Tibial nerve (tissue), 4 donors: Measurements from ENCODE around the gene PLOD3. TPM values are rescaled to one million over a fixed set of nuclear protein-coding genes. Genes with fewer than 3 reads are reported as not detected.

Experiments used
- DNase-seq, 2 donors: peaks; one replicate each; pipeline ENCODE4 v3.0.0-alpha.2; 2019; ENCODE audit warnings: low spot score in 2 of 2
- H3K27ac ChIP-seq, 4 donors: fragments of 200-600 bp; sonication (generic) in 3 of 4; one replicate each; pipeline ENCODE4 v1.5.1; 2017 to 2019; ENCODE audit warnings: mild to moderate bottlenecking in 1 of 4
- H3K27me3 ChIP-seq, 2 donors: fragments of 200-600 bp; sonication (generic) in 1 of 2; one replicate each; pipeline versions ENCODE4 v1.5.1 to v1.6.0; 2017 to 2019
- H3K36me3 ChIP-seq, 3 donors: fragments of 200-600 bp; sonication (generic); one replicate each; pipeline ENCODE4 v1.5.1; 2018 to 2019
- H3K4me1 ChIP-seq, 4 donors: fragments of 200-600 bp; sonication (generic) in 3 of 4; one replicate each; pipeline ENCODE4 v1.5.1; 2017 to 2019
- H3K4me3 ChIP-seq, 4 donors: fragments of 200-600 bp; sonication (generic) in 3 of 4; one replicate each; pipeline ENCODE4 v1.5.1; 2017 to 2019; ENCODE audit warnings: mild to moderate bottlenecking in 1 of 4, moderate library complexity in 1 of 4
- H3K9me3 ChIP-seq, 4 donors: fragments of 200-600 bp; sonication (generic) in 3 of 4; one replicate each; pipeline ENCODE4 v1.5.1; 2017 to 2019
- CTCF ChIP-seq, 5 experiments: fragments of 200-600 bp in 3 of 5; fragments of 450-650 bp in 2 of 5; sonication (generic) in 3 of 5; IDR thresholded peaks; one replicate each; pipeline ENCODE4 v1.5.1; 2016 to 2019; ENCODE audit warnings: antibody characterized with exemption in 5 of 5, mild to moderate bottlenecking in 3 of 5, moderate library complexity in 2 of 5
- EP300 ChIP-seq, 2 donors: sonication (generic); formaldehyde crosslinking; IDR thresholded peaks; one replicate each; pipeline ENCODE4 v1.6.1; 2017; ENCODE audit warnings: antibody characterized with exemption in 2 of 2, mild to moderate bottlenecking in 1 of 2
- POLR2A ChIP-seq, 2 donors: fragments of 450-650 bp; IDR thresholded peaks; one replicate each; pipeline ENCODE4 v1.6.1; 2017; ENCODE audit warnings: antibody characterized with exemption in 2 of 2, mild to moderate bottlenecking in 2 of 2, moderate library complexity in 2 of 2
- WGBS, 2 donors: methylation state at CpG; one replicate each; pipeline ENCODE4 v1.1.5; 2018; 5-methylcytosine and 5-hydroxymethylcytosine counted together
- total RNA-seq, 4 donors: library from RNA; depleted of rRNA; stranded (reverse); fragments of >200 nt; gene quantifications; one replicate each; pipeline ENCODE4 v1.1.0, GENCODE V29; 2016

Gene PLOD3
- total RNA-seq, 4 donors from 2014 or later: 42.8 to 82.2 (median 57.8) TPM

- WGBS, 2 donors: 2 to 4% methylated on average over 34 to 38 of the region's 38 CpGs
- peaks cover 0 to 63% (median 35%) of the 10 kb centered on the region in 4 donors for H3K4me1 ChIP-seq
- H3K27me3 ChIP-seq: peaks cover 7 to 99% of the 10 kb centered on the region in 2 donors
- peaks cover 0 to 6% (median 0%) of the 10 kb centered on the region in 3 donors for H3K36me3 ChIP-seq
- H3K27ac ChIP-seq: no peak overlapping the region
- no peak for TF ChIP-seq CTCF (IDR thresholded peaks at IDR 0.05)
- TF ChIP-seq POLR2A (IDR thresholded peaks at IDR 0.05): no peak
- TF ChIP-seq EP300 (IDR thresholded peaks at IDR 0.05): no peak
- H3K4me3 ChIP-seq: no peak overlapping the region
- DNase-seq: no peak
- no peaks in the 10 kb centered on the region for H3K9me3 ChIP-seq
These were observed 51.3 kb downstream of the PLOD3 start for GRCh38 chr7:101165958-101166647.

DNA sequence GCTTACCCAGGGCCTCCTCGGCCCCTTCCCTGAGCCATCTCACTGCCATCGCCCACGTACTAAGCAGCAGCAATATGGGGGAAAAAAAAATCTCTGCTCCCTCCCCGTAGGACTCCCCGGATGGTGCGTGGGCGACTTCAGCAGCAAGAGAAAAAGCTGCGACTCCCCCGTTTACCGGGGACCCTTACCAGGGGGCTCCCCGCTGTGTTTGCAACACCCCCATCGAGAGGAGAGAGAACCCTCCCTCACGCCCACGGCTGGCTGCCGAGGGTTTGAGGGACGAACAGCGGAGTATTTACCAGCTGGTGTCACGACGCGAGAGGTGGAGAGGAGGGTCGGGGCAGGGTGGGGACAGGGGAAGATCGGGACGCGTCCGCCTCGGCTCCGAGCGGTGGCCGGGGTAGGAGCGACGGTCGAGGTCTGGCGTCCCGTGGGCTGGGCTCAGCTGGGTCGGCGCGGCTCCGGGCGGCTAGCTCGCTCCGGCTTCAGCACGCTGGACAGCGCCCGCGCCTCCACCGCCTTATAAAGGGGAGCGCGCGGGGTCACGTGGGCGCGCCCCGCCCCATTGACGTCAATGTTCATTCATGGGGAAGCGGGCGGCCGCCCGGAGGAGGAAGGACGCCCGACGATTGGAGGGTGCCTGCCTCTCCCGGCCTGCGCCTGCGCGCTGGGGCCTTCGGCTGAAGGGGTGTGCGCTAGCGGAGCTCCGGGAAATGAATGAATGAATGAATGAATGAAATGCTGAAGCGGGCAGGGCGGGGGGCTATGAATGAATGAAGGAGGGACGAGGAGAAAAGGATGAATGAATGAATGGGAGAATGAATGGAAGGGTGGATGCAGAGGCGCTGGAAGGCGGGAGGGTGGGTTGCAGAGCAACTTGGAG lies 52.1 kb downstream of the PLOD3 start, which contains the start of gene VGF:
TSS of gene VGF (minus strand) at position 495 of the 883 bp plus-strand sequence. CDS start 726 bp downstream, outside the sequence.
- Histone ChIP-seq H3K36me3 (peaks cover 0 to 14% (median 1%) of the 10 kb centered on the region in 3 donors), H3K9me3 (no peaks in the 10 kb centered on the region), H3K27ac (no peak within 1 kb of the TSS), H3K27me3 (peaks cover 7 to 97% of the 10 kb centered on the region in 2 donors), H3K4me3 (peak within 1 kb of the TSS in 1 of 4 donors; percentile 44), H3K4me1 (peaks cover 0 to 62% (median 35%) of the 10 kb centered on the region in 4 donors)
- peak; percentile 78 to 84 for DNase-seq
- 5% methylated on average over 35 to 56 of the region's 74 CpGs for WGBS, 2 donors
- TF ChIP-seq EP300 (IDR thresholded peaks at IDR 0.05) (peak; percentile 74 to 81), POLR2A (IDR thresholded peaks at IDR 0.05) (no peak)

DNA sequence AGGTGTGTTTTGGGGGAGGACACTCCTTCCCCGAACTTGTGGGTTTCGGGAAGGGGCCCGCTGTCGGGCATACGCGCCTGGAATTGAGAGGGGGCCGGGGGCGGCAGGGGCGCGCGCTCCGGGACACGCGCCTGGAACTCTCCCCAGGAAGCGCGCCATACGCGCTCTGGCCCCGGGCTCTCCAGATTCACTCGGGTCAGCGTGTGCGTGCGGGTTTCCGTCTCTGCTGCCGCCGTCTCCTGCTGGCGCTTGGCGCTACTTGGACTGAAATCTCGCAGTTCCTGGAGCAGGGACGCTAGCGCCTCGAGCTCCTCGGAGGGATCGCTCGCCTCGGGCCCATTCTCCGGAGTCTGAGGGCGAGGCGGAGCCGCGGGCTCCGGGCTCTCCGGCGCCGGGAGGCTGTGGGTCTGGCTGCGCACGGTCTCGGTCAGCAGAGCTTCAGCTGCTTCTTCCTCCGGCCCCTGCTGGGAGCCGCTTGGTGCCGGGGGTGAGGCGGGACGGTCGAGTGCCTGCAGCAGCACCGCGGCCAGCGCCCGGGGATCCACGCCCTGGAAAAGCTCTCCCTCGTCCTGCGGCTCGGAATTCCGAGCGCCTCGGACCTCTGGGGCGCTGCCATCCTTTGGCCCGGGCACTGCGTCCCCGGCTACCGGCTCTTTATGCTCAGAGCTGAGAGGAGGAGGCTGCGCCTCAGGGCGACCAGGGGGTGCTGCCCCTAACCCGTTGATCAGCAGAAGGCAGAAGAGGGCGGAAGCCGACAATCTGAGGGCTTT lies 53.1 kb downstream of the PLOD3 start:
- no peak for DNase-seq
- TF ChIP-seq POLR2A (IDR thresholded peaks at IDR 0.05) (no peak), EP300 (IDR thresholded peaks at IDR 0.05) (no peak), CTCF (IDR thresholded peaks at IDR 0.05) (no peak)
- H3K9me3 ChIP-seq: no peaks in the 10 kb centered on the region
- no peak overlapping the region for H3K27ac ChIP-seq
- H3K36me3 ChIP-seq: peaks cover 3 to 24% (median 4%) of the 10 kb centered on the region in 3 donors
- peaks cover 7 to 95% of the 10 kb centered on the region in 2 donors for H3K27me3 ChIP-seq
- 2 to 3% methylated on average over 55 to 73 of the region's 75 CpGs for WGBS, 2 donors
- H3K4me3 ChIP-seq: peak overlapping the region in 1 of 4 donors; percentile 44
- peaks cover 0 to 51% (median 28%) of the 10 kb centered on the region in 4 donors for H3K4me1 ChIP-seq

GRCh38 chr7:101163279-101164070 lies 53.9 kb downstream of the PLOD3 start:
- DNase-seq: no peak
- Histone ChIP-seq H3K9me3 (no peaks in the 10 kb centered on the region), H3K36me3 (peaks cover 3 to 32% (median 6%) of the 10 kb centered on the region in 3 donors), H3K4me1 (peaks cover 0 to 48% (median 28%) of the 10 kb centered on the region in 4 donors), H3K27me3 (peaks cover 7 to 87% of the 10 kb centered on the region in 2 donors), H3K27ac (no peak overlapping the region), H3K4me3 (peak overlapping the region; percentile 1 to 44 (median 24))
- 1% methylated on average over 39 to 74 of the region's 92 CpGs for WGBS, 2 donors
- TF ChIP-seq POLR2A (IDR thresholded peaks at IDR 0.05) (no peak), EP300 (IDR thresholded peaks at IDR 0.05) (no peak), CTCF (IDR thresholded peaks at IDR 0.05) (no peak)
